B cell (primary cell): ENCODE measurements around the gene TEAD3.
"Not testable (repeated sequence)": the region's sequence is repeated elsewhere in the genome, so short reads cannot be mapped to it uniquely, and the experiment has no call there.

ENCODE experiments used
- EZH2 ChIP-seq: IDR thresholded peaks from 2 replicates; pipeline ENCODE4 v1.6.1; 2012; ENCODE audit warnings: borderline replicate concordance, low read depth, mild to moderate bottlenecking, moderate library complexity, low read length; ENCODE audit not compliant: insufficient read depth, poor library complexity, severe bottlenecking
- TF ChIP-seq, protein P1 (sequence below): fragments of 200-600 bp; IDR thresholded peaks from one replicate; pipeline ENCODE4 v1.8.0; 2022; ENCODE audit warnings: antibody characterized with exemption, mild to moderate bottlenecking

- TF ChIP-seq, protein P1, sequence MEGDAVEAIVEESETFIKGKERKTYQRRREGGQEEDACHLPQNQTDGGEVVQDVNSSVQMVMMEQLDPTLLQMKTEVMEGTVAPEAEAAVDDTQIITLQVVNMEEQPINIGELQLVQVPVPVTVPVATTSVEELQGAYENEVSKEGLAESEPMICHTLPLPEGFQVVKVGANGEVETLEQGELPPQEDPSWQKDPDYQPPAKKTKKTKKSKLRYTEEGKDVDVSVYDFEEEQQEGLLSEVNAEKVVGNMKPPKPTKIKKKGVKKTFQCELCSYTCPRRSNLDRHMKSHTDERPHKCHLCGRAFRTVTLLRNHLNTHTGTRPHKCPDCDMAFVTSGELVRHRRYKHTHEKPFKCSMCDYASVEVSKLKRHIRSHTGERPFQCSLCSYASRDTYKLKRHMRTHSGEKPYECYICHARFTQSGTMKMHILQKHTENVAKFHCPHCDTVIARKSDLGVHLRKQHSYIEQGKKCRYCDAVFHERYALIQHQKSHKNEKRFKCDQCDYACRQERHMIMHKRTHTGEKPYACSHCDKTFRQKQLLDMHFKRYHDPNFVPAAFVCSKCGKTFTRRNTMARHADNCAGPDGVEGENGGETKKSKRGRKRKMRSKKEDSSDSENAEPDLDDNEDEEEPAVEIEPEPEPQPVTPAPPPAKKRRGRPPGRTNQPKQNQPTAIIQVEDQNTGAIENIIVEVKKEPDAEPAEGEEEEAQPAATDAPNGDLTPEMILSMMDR, result not testable (repeated sequence)
- not testable (repeated sequence) for TF ChIP-seq EZH2
Measured at GRCh38 chr6:35432702-35433101, 64.2 kb downstream of the TEAD3 start.
